DOHH2 (cell line): ENCODE data around the gene CDHR2.
A peak's percentile ranks its signal among the peaks of the same experiment; 100 is the strongest.

Experiments
- H3F3A ChIP-seq: fragments of 200-600 bp; sonication (generic), shearing (Covaris generic); 2 replicates; pipeline ENCODE4 v1.6.0; 2016; ENCODE audit warnings: antibody characterized with exemption, mild to moderate bottlenecking; ENCODE audit not compliant: control insufficient read depth, insufficient read depth
- H3K27ac ChIP-seq: fragments of 200-600 bp; sonication (generic); 2 replicates; pipeline ENCODE4 v1.5.1; 2014; ENCODE audit warnings: low read depth, mild to moderate bottlenecking, low read length, moderate library complexity
- H3K27me3 ChIP-seq: fragments of 200-600 bp; sonication (generic); 2 replicates; pipeline ENCODE4 v1.6.1; 2014; ENCODE audit warnings: mild to moderate bottlenecking, low read length, mixed read lengths; ENCODE audit not compliant: control insufficient read depth
- H3K36me3 ChIP-seq: fragments of 200-600 bp; sonication (generic); 2 replicates; pipeline ENCODE4 v1.6.1; 2014; ENCODE audit warnings: mild to moderate bottlenecking, low read length, moderate library complexity, mixed read lengths; ENCODE audit not compliant: control insufficient read depth
- H3K4me1 ChIP-seq: fragments of 200-600 bp; sonication (generic); 2 replicates; pipeline ENCODE4 v1.6.1; 2014; ENCODE audit warnings: mild to moderate bottlenecking, low read length, mixed read lengths; ENCODE audit not compliant: control insufficient read depth
- H3K4me2 ChIP-seq: fragments of 200-600 bp; sonication (generic); 2 replicates; pipeline ENCODE4 v1.6.0; 2014; ENCODE audit warnings: mild to moderate bottlenecking, low read length, moderate library complexity
- H3K4me3 ChIP-seq: fragments of 200-600 bp; sonication (generic); 2 replicates; pipeline ENCODE4 v1.5.1; 2014; ENCODE audit warnings: mild to moderate bottlenecking, low read length, mixed read lengths
- H3K79me2 ChIP-seq: fragments of 200-600 bp; sonication (generic); 2 replicates; pipeline ENCODE4 v1.6.1; 2014; ENCODE audit warnings: mild to moderate bottlenecking, low read length, mixed read lengths; ENCODE audit not compliant: control insufficient read depth
- H3K9me2 ChIP-seq: fragments of 200-600 bp; sonication (generic); replicated peaks from 2 replicates; pipeline ENCODE4 v1.6.1; 2014; ENCODE audit warnings: mild to moderate bottlenecking, low read length, mixed read lengths; ENCODE audit not compliant: control insufficient read depth
- H3K9me3 ChIP-seq: fragments of 200-600 bp; sonication (generic); 2 replicates; pipeline ENCODE4 v1.6.1; 2014; ENCODE audit warnings: antibody characterized with exemption, low read length, mixed read lengths; ENCODE audit not compliant: control insufficient read depth, insufficient read depth
- H4K20me1 ChIP-seq: fragments of 200-600 bp; sonication (generic); 2 replicates; pipeline ENCODE4 v1.6.0; 2014; ENCODE audit warnings: low read depth, mild to moderate bottlenecking, antibody characterized with exemption, low read length, moderate library complexity; ENCODE audit not compliant: control insufficient read depth, insufficient read depth
- EZH2phosphoT487 ChIP-seq: fragments of 200-600 bp; sonication (generic); IDR thresholded peaks from 2 replicates; pipeline ENCODE4 v1.6.1; 2017; ENCODE audit warnings: borderline replicate concordance, mild to moderate bottlenecking, antibody characterized with exemption, low read length, moderate library complexity, mixed read lengths
- TF ChIP-seq, protein P1 (sequence below): fragments of 200-600 bp; sonication (generic); IDR thresholded peaks from one replicate; pipeline ENCODE4 v1.5.1; 2014; ENCODE audit warnings: antibody characterized with exemption, mild to moderate bottlenecking, low read depth, low read length; ENCODE audit not compliant: poor library complexity, severe bottlenecking

Gene CDHR2

DNA sequence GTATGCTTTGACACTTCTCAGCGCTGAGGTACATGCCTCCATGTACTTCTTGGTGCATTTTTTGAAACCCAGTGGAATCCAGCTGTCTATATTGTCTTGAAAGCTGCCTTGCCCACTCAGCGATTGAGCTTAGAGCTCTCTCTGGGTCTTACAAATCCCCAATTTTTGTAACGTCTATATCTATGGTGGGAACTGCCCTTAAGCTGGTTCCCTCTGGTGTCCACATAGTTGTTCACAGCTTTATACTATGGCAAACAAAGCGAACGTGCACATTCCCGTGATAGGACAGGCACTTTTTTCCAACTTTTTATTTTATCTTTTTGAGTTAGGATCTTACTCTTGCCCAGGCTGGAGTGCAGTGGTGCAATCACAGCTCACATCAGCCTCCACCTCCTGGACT, 20.9 kb downstream of the CDHR2 start:
- Histone ChIP-seq H3K4me2 (no peak overlapping the region), H3K79me2 (no peaks in the 10 kb centered on the region), H3K27ac (no peak overlapping the region), H4K20me1 (no peaks in the 10 kb centered on the region), H3K27me3 (no peaks in the 10 kb centered on the region), H3K4me3 (no peak overlapping the region), H3K9me2 (no peaks in the 10 kb centered on the region), H3F3A (no peaks in the 10 kb centered on the region), H3K4me1 (peaks cover 4% of the 10 kb centered on the region), H3K36me3 (no peaks in the 10 kb centered on the region), H3K9me3 (no peaks in the 10 kb centered on the region)
- TF ChIP-seq, protein P1, sequence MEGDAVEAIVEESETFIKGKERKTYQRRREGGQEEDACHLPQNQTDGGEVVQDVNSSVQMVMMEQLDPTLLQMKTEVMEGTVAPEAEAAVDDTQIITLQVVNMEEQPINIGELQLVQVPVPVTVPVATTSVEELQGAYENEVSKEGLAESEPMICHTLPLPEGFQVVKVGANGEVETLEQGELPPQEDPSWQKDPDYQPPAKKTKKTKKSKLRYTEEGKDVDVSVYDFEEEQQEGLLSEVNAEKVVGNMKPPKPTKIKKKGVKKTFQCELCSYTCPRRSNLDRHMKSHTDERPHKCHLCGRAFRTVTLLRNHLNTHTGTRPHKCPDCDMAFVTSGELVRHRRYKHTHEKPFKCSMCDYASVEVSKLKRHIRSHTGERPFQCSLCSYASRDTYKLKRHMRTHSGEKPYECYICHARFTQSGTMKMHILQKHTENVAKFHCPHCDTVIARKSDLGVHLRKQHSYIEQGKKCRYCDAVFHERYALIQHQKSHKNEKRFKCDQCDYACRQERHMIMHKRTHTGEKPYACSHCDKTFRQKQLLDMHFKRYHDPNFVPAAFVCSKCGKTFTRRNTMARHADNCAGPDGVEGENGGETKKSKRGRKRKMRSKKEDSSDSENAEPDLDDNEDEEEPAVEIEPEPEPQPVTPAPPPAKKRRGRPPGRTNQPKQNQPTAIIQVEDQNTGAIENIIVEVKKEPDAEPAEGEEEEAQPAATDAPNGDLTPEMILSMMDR = no peak
- no peak for TF ChIP-seq EZH2phosphoT487

DNA sequence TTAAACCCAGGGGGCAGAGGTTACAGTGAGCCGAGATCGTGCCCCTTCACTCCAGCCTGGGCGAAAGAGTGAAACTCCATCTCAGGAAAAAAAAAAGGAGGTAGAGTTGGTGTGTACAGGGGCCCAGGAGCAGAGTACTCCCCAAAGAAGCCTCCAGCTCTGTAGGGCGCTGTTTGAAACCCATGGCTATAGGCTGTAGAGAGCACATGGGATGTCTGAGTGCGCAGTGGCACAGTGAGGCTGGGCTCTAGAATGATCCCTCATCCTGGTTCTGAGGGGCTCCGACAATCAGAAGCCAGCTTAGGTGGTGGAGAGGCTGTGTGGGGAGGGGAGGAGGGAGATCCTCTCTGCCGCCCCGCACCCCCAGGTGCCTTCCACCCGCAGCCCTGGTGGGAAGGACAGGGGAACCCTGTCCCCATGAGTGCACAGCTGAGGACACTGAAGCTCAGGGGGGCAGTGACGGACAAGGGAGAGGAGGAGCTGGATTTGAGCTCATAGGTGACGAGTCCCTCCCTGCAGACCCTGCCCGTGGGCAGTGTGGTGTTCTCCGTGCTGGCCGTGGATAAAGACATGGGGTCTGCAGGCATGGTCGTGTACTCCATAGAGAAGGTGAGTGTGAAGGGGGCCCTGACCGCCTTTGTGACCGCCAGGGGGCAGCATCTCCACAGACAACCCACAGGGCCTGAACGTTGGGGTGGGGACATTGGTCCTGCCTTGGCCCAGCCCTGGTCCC, 24.6 kb downstream of the CDHR2 start:
- H4K20me1 ChIP-seq = no peaks in the 10 kb centered on the region
- TF ChIP-seq EZH2phosphoT487 = no peak
- TF ChIP-seq, protein P1 = peak; percentile 95

DNA sequence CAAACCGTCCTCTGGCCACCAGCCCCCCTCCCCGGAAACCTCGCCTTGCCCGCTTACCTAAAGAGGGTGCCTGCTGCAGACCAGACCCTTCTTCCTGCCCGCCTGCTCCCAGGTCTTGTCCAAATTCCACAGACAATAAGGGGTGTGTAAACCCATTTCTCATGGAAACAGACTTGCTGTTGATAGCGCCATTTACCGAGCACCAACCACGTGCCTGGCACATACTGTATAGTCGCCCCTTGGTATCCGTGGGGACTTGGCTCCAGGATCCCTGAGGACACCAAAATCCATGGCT, 25.1 kb downstream of the CDHR2 start:
- Histone ChIP-seq H3F3A (no peaks in the 10 kb centered on the region), H3K4me1 (peaks cover 10% of the 10 kb centered on the region), H3K4me2 (peak overlapping the region; percentile 25; the same call in 1 of the 2 replicates), H3K36me3 (no peaks in the 10 kb centered on the region), H3K79me2 (no peaks in the 10 kb centered on the region), H3K4me3 (no peak overlapping the region), H3K27ac (no peak overlapping the region), H3K27me3 (no peaks in the 10 kb centered on the region), H3K9me3 (no peaks in the 10 kb centered on the region), H4K20me1 (no peaks in the 10 kb centered on the region), H3K9me2 (no peaks in the 10 kb centered on the region)
- TF ChIP-seq EZH2phosphoT487 = no peak
- TF ChIP-seq, protein P1 = peak; percentile 15

More for the DNA sequence above, 24.6 kb downstream of the CDHR2 start:
- no peaks in the 10 kb centered on the region for H3K9me3 ChIP-seq
- H3K4me2 ChIP-seq = peak overlapping the region; percentile 25; the same call in 1 of the 2 replicates
- no peaks in the 10 kb centered on the region for H3K9me2 ChIP-seq
- no peak overlapping the region for H3K4me3 ChIP-seq
- H3K27ac ChIP-seq = no peak overlapping the region
- no peaks in the 10 kb centered on the region for H3F3A ChIP-seq
- no peaks in the 10 kb centered on the region for H3K36me3 ChIP-seq
- no peaks in the 10 kb centered on the region for H3K79me2 ChIP-seq
- peaks cover 10% of the 10 kb centered on the region for H3K4me1 ChIP-seq
- no peaks in the 10 kb centered on the region for H3K27me3 ChIP-seq
